ENCODE measurements around the gene POLR3B.
"Not testable (repeated sequence)": the region's sequence is repeated elsewhere in the genome, so short reads cannot be mapped to it uniquely, and the experiment has no call there.

GRCh38 chr12:106381866-106382265 lies 24.3 kb downstream of the POLR3B start:
- TF ChIP-seq POLR2AphosphoS5, POLR2A, CTCF, EP300 (IDR thresholded peaks at IDR 0.05): not testable (repeated sequence)
